T-helper 2 cell treated with Interferon-gamma antibody and Interleukin-4, amounts not matched to agents 100 ng/mL and 5 ng/mL, for 36 hours (primary cell): Measurements from ENCODE around the gene EBF4. TPM values are rescaled to one million over a fixed set of nuclear protein-coding genes. Genes with fewer than 3 reads are reported as not detected.

ENCODE experiments used
- intact Hi-C: fragments of 100-400 bp; cut with micrococcal nuclease; formaldehyde crosslinking; loops from one replicate; pipeline ENCODE4 v1.15.1; 2023
- total RNA-seq: library from RNA; stranded (reverse); gene quantifications from 2 replicates; pipeline ENCODE4 v1.2.3, GENCODE V29; 2022

The EBF4 gene
- total RNA-seq, 1 donor from 2014 or later = 3.3 TPM

DNA sequence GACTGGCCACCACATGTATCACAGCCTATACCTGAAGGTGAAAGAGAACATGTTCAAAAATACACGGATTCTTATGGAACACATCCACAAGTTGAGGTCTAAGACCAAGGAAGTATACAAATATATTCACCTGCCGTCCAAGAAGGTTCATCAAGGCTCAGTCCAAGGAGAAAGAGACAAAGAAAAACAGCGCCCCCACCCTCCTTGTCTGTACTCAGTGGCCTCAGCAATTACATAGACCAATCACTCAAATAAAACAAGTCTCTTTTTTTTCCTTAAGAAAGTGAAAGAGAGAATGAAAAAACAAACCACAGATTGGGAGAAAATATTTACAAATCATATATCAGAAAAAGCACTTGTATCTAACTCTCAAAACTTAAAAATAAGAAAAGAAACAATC lies 88.4 kb downstream of the EBF4 start:
- intact Hi-C loops = no loop called here

- intact Hi-C loops = no loop called here
Measured at GRCh38 chr20:2783908-2784566, 91.5 kb downstream of the EBF4 start.

- intact Hi-C loops = no loop called here
Measured at GRCh38 chr20:2793471-2793870, 100.9 kb downstream of the EBF4 start.

GRCh38 chr20:2794202-2794748 lies 101.7 kb downstream of the EBF4 start:
- intact Hi-C loops = no loop called here

- intact Hi-C loops = no loop called here
Measured at GRCh38 chr20:2794866-2795447, 102.4 kb downstream of the EBF4 start.

DNA sequence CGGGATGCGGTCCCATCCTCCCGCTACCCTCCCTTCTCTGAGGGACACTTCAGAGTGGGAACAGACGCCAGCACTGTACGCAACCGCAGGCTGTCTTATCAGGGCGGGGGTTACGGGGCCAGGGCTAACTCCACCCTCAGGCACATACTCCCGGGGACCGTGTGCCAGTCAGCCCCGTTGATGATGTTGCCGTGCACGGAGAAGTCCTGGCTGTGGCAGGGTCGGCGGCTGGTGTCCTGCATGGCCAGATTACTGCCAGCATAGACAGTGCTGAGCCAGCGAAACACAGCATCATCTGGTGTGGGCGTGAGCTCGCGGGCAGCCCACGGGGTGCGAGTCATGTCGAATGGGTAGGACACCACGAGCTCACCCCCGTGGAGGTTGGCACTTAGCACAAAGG lies 102.9 kb downstream of the EBF4 start:
- intact Hi-C loops = no loop called here

GRCh38 chr20:2796011-2796660 lies 103.6 kb downstream of the EBF4 start:
- intact Hi-C loops = no loop called here

GRCh38 chr20:2797136-2797983 lies 104.8 kb downstream of the EBF4 start:
- intact Hi-C loops = no loop called here

- intact Hi-C loops = no loop called here
Measured at GRCh38 chr20:2798095-2798805, 105.7 kb downstream of the EBF4 start.

- intact Hi-C loops = no loop called here
Measured at GRCh38 chr20:2798814-2799213, 106.2 kb downstream of the EBF4 start.

DNA sequence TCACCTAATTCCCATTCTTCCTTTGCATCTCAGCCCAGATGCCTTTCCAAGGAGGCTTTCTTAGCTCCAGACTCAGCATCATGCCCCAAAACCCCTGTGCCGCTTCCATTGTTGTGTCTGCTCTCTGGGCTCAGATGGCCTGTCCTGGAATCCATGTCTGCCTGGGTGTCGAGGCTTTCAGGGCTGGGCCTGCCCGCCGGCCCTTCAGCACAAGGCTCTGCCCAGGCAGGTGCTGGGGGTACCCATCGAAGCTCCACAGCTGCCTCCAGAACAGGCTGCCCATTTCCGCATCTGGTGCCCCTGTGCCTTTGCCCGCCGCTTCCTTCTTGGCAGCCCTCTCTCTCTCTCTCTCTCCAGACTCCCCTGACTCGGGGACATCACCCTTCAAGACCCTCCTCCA lies 106.7 kb downstream of the EBF4 start:
- intact Hi-C loops = no loop called here

- intact Hi-C loops = no loop called here
Measured at GRCh38 chr20:2799688-2800520, 107.3 kb downstream of the EBF4 start.

- intact Hi-C loops = no loop called here
Measured at GRCh38 chr20:2800521-2801285, 108.1 kb downstream of the EBF4 start, which contains the start of gene CPXM1. Gene CPXM1, minus strand, starts transcription at chr20:2800627. Its CDS starts 55 bp downstream, at chr20:2800572.

GRCh38 chr20:2801286-2801728 lies 108.7 kb downstream of the EBF4 start:
- intact Hi-C loops = no loop called here

- intact Hi-C loops = no loop called here
Measured at GRCh38 chr20:2804041-2804828, 111.7 kb downstream of the EBF4 start.

DNA sequence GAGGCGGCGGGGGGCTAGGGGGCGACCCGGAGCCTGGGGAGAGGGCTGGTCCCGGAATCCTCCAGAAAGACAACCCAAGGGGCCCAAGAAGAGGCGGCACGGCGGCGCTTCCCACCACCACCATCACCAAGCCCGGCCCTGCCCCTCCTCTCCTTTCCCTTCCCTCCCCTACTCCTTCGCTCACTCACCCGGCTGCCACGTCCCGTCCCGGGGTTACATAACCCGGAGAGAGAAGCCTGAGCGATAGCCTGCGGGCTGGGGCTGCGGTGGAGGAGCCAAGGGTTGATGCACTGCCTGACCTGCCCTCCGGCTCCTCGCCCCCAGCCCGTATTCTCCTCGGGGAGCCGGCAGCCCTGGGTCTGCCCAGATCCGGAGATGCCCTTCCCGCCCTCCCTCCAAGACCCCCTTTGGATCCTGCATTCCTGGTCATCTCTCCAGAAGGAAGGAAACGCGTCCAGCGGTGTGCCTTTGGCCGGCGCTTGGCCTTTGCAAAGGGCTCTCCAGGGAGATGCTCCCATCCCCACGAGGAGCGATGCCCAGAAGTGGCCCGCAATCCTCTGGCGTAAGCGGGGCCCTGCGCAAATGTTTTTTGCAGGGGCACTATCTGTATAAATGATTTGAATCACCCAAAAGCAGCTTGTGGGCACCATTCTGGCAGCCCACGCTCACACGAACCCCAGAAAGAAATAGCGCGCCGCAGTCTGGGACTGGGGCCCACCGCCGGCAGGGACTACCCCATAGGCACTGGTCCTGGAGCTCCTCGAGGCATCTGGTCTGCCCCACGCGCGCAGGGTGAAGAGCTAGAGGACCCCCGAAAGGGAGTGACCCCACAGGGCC lies 112.5 kb downstream of the EBF4 start:
- intact Hi-C loops = no loop called here

DNA sequence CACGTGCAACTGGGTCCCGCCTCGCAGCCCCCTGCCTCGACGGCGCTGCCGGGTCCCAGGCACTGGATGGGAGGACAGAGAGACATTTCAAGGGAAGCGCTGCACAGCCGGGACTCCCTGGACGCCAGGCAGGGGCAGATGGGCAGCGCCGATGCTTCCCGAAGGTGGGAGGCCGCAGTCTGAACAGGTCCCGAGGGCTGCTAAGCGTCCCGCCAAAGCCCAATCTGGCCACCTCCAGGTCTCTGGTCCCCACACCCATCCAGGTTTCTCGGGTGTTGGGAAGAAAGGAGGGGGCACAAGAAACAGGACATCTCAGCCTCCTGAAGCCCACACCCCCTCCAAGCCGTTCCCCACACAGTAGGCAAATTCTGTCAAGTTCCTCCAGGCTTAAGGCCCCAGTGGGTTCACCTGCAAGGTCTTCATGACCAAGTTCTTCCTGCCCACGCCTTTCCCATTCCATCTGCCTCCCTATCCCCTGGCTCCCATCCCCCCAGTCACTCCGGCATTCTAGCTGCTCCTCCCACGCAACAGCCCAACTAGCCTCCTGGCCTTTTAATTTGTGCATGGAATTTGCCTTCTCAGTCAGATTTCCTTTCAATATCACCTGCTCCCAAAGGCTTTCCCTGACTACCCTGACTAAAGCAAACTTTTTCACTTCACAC lies 113.2 kb downstream of the EBF4 start:
- intact Hi-C loops = no loop called here
